Natural killer cell treated with Interleukin-12 subunit alpha and Interleukin-12 subunit beta and Interleukin-15 and Interleukin-18, amount 100 ng/mL, for 72 hours (primary cell): ENCODE measurements around the gene EFNB3. TPM values are rescaled to one million over a fixed set of nuclear protein-coding genes. Genes with fewer than 3 reads are reported as not detected.

Source experiments
- ATAC-seq, 2 donors: fragments of 150-1000 bp; cut with Tn5 transposase in 1 of 2; sonication (Bioruptor Pico), chemical (Tn5 transposase) in 1 of 2; 2 replicates each; pipeline ENCODE4 v1.10.0; 2021
- DNase-seq: peaks from one replicate; pipeline ENCODE4 v3.0.0; 2022; ENCODE audit warnings: low spot score
- H3K27ac Mint-ChIP-seq, 2 donors: 1 replicate in 1 of 2; 2 replicates in 1 of 2; pipeline ENCODE4 v1.8.0; 2022; ENCODE audit warnings: mixed read lengths in 2 of 2, mild to moderate bottlenecking in 1 of 2, moderate library complexity in 1 of 2
- H3K27me3 Mint-ChIP-seq, 2 donors: 1 replicate in 1 of 2; 2 replicates in 1 of 2; pipeline ENCODE4 v1.8.0; 2022; ENCODE audit warnings: mixed read lengths in 2 of 2
- H3K36me3 Mint-ChIP-seq: one replicate; pipeline ENCODE4 v1.8.0; 2022; ENCODE audit warnings: mixed read lengths
- H3K4me1 Mint-ChIP-seq, 2 donors: 1 replicate in 1 of 2; 2 replicates in 1 of 2; pipeline ENCODE4 v1.8.0; 2022; ENCODE audit warnings: low read depth in 2 of 2, mixed read lengths in 2 of 2, mild to moderate bottlenecking in 1 of 2
- H3K4me3 Mint-ChIP-seq: one replicate; pipeline ENCODE4 v1.8.0; 2022; ENCODE audit warnings: mixed read lengths
- H3K9me3 Mint-ChIP-seq: 2 replicates; pipeline ENCODE4 v1.8.0; 2022; ENCODE audit warnings: mixed read lengths
- total RNA-seq, 2 donors: library from RNA; stranded (reverse); gene quantifications; one replicate each; pipeline ENCODE4 v1.2.3, GENCODE V29; 2022

Gene EFNB3
- total RNA-seq, 2 donors from 2014 or later = not detected

DNA sequence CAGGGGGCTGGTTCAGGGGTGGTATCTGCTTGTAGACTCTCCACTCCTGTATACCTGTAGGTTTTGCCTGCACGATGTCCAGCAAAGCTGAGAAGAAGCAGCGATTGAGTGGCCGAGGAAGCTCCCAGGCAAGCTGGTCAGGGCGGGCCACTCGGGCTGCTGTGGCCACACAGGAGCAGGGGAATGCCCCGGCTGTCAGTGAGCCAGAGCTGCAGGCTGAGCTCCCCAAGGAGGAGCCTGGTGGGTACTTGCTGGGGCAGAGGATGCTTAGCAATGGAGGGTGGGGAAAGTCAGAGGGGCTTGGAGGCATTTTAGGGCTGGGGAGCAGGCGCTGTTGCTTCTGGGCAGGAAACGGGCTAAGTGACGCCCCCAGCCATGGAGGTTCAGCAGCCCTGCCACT lies 14.7 kb downstream of the EFNB3 start:
- Mint-ChIP-seq H3K4me3 (no peak overlapping the region), H3K27me3 (peaks cover 52 to 76% of the 10 kb centered on the region in 2 donors)
- ATAC-seq = no peak

GRCh38 chr17:7720125-7720524 lies 15.1 kb downstream of the EFNB3 start:
- peaks cover 50 to 76% of the 10 kb centered on the region in 2 donors for H3K27me3 Mint-ChIP-seq
- H3K36me3 Mint-ChIP-seq = no peaks in the 10 kb centered on the region

More for the DNA sequence above, 14.7 kb downstream of the EFNB3 start:
- DNase-seq = no peak
- Mint-ChIP-seq H3K27ac (no peak overlapping the region), H3K9me3 (no peaks in the 10 kb centered on the region), H3K36me3 (no peaks in the 10 kb centered on the region), H3K4me1 (peaks cover 8 to 16% of the 10 kb centered on the region in 2 donors)

DNA sequence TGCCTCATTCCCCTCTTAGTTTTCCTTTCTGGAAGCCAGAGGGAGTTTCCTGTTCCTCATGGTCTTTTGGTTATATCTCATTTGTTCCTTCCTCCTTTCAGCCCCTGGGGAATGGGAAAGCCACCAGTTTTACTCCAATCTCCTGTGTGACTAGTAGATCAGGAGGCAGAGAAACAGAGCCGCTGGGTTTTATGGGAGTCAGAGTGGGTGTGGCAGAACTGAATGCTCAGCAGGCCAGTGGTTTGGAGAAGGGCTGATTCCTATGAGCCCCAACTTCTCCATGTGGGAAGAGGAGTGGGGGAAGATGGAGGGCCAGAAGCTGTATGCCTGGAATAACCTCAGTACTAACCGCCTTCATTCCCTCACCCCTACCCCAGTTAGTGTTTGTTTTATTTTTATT lies 16.6 kb downstream of the EFNB3 start:
- Mint-ChIP-seq H3K27me3 (peaks cover 39 to 65% of the 10 kb centered on the region in 2 donors), H3K4me3 (no peak overlapping the region)
- no peak for ATAC-seq

More at GRCh38 chr17:7720125-7720524, 15.1 kb downstream of the EFNB3 start:
- Mint-ChIP-seq H3K9me3 (no peaks in the 10 kb centered on the region), H3K4me3 (no peak overlapping the region), H3K27ac (no peak overlapping the region), H3K4me1 (peaks cover 8 to 16% of the 10 kb centered on the region in 2 donors)
- ATAC-seq = no peak
- no peak for DNase-seq

GRCh38 chr17:7727886-7728285 lies 22.9 kb downstream of the EFNB3 start:
- Mint-ChIP-seq H3K27me3 (peaks cover 22 to 34% of the 10 kb centered on the region in 2 donors), H3K4me1 (no peaks in the 10 kb centered on the region)

More for the DNA sequence above, 16.6 kb downstream of the EFNB3 start:
- H3K36me3 Mint-ChIP-seq = no peaks in the 10 kb centered on the region
- no peak for DNase-seq
- H3K4me1 Mint-ChIP-seq = peaks cover 8 to 12% of the 10 kb centered on the region in 2 donors
- H3K9me3 Mint-ChIP-seq = no peaks in the 10 kb centered on the region
- H3K27ac Mint-ChIP-seq = no peak overlapping the region

DNA sequence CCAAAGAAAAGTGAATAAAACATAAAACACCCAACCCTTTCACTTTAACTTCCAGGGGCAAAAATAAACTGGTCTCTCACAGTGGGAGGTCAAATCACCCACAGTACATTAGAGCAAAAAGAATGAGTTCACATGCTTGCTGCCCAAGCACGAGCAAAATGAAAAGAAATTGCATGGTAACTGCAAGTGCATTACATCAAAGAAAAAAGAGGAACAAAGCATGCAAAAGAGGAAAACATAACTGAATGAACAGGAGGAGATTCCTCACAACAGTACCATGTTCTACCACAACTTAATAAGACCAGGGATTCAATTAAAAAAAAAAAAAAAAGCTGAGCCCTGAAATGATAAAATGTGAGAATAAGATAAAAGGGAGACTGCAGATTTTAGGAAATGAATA lies 24.8 kb downstream of the EFNB3 start:
- DNase-seq (no peak), ATAC-seq (no peak)
- no peaks in the 10 kb centered on the region for H3K4me1 Mint-ChIP-seq
- no peak overlapping the region for H3K4me3 Mint-ChIP-seq
- peaks cover 20 to 23% of the 10 kb centered on the region in 2 donors for H3K27me3 Mint-ChIP-seq
- H3K27ac Mint-ChIP-seq = no peak overlapping the region
- H3K9me3 Mint-ChIP-seq = no peaks in the 10 kb centered on the region
- no peaks in the 10 kb centered on the region for H3K36me3 Mint-ChIP-seq

More at GRCh38 chr17:7727886-7728285, 22.9 kb downstream of the EFNB3 start:
- Mint-ChIP-seq H3K9me3 (no peaks in the 10 kb centered on the region), H3K36me3 (no peaks in the 10 kb centered on the region), H3K27ac (no peak overlapping the region), H3K4me3 (no peak overlapping the region)
- ATAC-seq = no peak
- DNase-seq = no peak

DNA sequence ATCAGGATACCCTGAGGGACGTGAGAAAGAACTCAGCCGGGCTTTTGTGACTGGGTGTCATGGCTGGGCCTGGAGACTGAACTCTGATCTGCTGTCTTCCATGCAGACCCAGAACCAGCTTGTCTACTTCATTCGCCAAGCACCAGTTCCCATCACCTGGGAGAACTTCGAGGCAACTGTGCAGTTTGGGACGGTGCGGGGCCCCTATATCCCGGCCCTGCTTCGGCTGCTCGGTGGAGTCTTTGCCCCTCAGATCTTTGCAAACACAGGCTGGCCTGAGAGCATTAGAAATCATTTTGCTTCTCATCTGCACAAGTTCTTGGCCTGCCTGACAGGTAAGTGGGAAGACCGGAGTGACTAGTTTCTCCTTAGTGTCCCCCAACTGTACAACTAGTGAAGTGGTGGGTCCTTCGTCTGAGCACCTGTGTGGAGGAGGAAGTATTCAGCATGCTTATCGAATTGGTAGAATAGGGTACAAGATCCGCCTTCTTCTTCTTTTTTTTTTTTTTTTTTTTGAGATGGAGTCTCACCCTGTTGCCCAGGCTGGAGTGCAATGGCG lies 28.1 kb downstream of the EFNB3 start:
- Mint-ChIP-seq H3K9me3 (no peaks in the 10 kb centered on the region), H3K27ac (no peak overlapping the region), H3K4me1 (no peaks in the 10 kb centered on the region), H3K36me3 (no peaks in the 10 kb centered on the region), H3K27me3 (peaks cover 6 to 11% of the 10 kb centered on the region in 2 donors), H3K4me3 (no peak overlapping the region)
- DNase-seq (no peak), ATAC-seq (no peak)

GRCh38 chr17:7737601-7738000 lies 32.6 kb downstream of the EFNB3 start:
- no peak for ATAC-seq
- Mint-ChIP-seq H3K4me1 (no peaks in the 10 kb centered on the region), H3K27me3 (peaks cover 15% of the 10 kb centered on the region in 2 donors), H3K9me3 (no peaks in the 10 kb centered on the region), H3K36me3 (no peaks in the 10 kb centered on the region), H3K27ac (no peak overlapping the region), H3K4me3 (no peak overlapping the region)
- DNase-seq = no peak

- no peaks in the 10 kb centered on the region for H3K9me3 Mint-ChIP-seq
- ATAC-seq = no peak
- no peak overlapping the region for H3K27ac Mint-ChIP-seq
- no peak overlapping the region for H3K4me3 Mint-ChIP-seq
- no peak for DNase-seq
- no peaks in the 10 kb centered on the region for H3K36me3 Mint-ChIP-seq
- no peaks in the 10 kb centered on the region for H3K4me1 Mint-ChIP-seq
- peaks cover 13 to 22% of the 10 kb centered on the region in 2 donors for H3K27me3 Mint-ChIP-seq
Observed at GRCh38 chr17:7739746-7740145, 34.7 kb downstream of the EFNB3 start.

- Mint-ChIP-seq H3K27me3 (peaks cover 13 to 22% of the 10 kb centered on the region in 2 donors), H3K36me3 (no peaks in the 10 kb centered on the region), H3K9me3 (no peaks in the 10 kb centered on the region), H3K4me3 (no peak overlapping the region), H3K4me1 (no peaks in the 10 kb centered on the region), H3K27ac (no peak overlapping the region)
- DNase-seq (no peak), ATAC-seq (no peak)
Observed at GRCh38 chr17:7740481-7741001, 35.5 kb downstream of the EFNB3 start.

DNA sequence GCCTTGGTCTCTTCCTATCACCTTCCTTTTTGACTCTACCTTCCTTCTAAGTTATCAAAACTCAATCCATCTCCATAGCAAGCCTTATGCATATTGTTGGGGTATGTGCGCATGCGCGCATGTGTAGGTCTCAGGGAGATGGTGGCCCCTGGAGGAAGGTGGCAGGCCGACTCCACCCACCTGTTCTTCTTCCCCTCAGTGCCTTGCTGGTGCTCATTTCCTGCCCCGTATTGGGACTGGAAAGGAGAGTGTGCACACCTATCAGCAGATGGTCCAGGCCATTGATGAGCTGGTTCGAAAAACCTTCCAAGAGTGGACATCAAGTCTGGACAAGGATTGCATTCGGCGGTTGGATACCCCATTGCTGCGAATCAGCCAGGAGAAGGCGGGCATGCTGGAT lies 37.7 kb downstream of the EFNB3 start:
- no peaks in the 10 kb centered on the region for H3K9me3 Mint-ChIP-seq
- no peak for DNase-seq
- no peaks in the 10 kb centered on the region for H3K4me1 Mint-ChIP-seq
- H3K27ac Mint-ChIP-seq = no peak overlapping the region
- H3K27me3 Mint-ChIP-seq = peaks cover 13 to 22% of the 10 kb centered on the region in 2 donors
- H3K4me3 Mint-ChIP-seq = no peak overlapping the region
- no peaks in the 10 kb centered on the region for H3K36me3 Mint-ChIP-seq
- no peak for ATAC-seq

DNA sequence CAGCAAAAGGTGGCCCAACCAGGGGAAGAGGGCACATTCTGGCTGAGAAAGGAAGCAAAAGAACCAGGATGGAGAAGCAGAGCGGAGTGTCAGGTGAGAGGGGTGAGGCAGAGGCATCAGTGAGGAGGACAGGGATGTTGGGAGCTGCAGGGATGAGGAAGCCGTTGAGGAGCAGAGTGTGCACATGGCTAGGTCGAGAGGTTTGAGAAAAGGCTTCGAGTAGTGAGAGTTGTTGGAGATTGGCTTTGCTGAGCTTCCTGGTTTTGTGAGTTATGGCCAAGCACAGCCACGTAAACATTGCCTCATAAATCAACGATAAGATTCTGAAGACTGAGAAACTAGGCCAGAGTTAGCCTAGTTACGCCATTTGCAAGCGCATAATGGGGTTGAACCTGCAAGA lies 39.4 kb downstream of the EFNB3 start:
- no peaks in the 10 kb centered on the region for H3K36me3 Mint-ChIP-seq
- no peak overlapping the region for H3K4me3 Mint-ChIP-seq
- peak overlapping the region in 1 of 2 donors; percentile 49 for H3K27ac Mint-ChIP-seq
- ATAC-seq = no peak
- no peaks in the 10 kb centered on the region for H3K9me3 Mint-ChIP-seq
- peaks cover 10 to 21% of the 10 kb centered on the region in 2 donors for H3K27me3 Mint-ChIP-seq
- no peak for DNase-seq
- no peaks in the 10 kb centered on the region for H3K4me1 Mint-ChIP-seq

DNA sequence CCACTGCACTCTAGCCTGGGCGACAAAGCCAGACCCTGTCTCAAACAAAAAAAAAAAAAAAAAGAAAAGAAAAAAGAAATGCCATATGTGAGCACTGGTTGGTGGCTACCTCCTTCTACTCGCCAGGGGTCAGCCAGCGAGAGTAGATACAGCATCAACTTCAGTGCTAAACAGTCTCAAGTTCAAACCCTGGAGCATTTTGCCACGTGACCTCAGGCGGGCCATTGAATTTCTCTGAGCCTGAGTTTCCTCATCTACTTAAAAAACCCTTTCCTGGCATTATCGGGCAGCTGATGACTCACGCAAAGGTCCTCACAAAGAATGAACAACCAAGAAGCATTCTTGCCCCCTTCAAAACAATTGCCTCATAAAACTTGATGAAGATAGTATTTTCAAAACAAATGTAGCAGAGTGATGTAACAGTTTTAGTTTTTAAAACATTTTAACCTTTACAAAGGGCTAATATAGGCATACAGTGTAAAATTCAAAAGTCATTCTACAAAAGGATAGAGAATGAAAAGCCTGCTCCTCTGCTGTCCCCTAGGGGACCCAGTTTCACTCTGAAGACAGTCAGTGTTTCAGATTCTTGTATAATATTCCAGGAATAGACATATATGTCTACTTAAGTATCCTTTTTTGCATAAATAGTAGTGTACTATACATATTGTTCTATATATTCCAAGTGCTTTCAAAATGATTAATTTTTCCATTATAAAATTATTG lies 40.9 kb downstream of the EFNB3 start:
- Mint-ChIP-seq H3K4me3 (no peak overlapping the region), H3K27me3 (peaks cover 5 to 16% of the 10 kb centered on the region in 2 donors), H3K36me3 (no peaks in the 10 kb centered on the region), H3K27ac (no peak overlapping the region), H3K4me1 (no peaks in the 10 kb centered on the region), H3K9me3 (no peaks in the 10 kb centered on the region)
- ATAC-seq (no peak), DNase-seq (no peak)

- Mint-ChIP-seq H3K4me1 (no peaks in the 10 kb centered on the region), H3K36me3 (no peaks in the 10 kb centered on the region), H3K9me3 (no peaks in the 10 kb centered on the region), H3K27ac (no peak overlapping the region), H3K4me3 (no peak overlapping the region), H3K27me3 (peaks cover 4 to 14% of the 10 kb centered on the region in 2 donors)
- no peak for DNase-seq
- no peak for ATAC-seq
Observed at GRCh38 chr17:7747635-7748071, 42.7 kb downstream of the EFNB3 start.

DNA sequence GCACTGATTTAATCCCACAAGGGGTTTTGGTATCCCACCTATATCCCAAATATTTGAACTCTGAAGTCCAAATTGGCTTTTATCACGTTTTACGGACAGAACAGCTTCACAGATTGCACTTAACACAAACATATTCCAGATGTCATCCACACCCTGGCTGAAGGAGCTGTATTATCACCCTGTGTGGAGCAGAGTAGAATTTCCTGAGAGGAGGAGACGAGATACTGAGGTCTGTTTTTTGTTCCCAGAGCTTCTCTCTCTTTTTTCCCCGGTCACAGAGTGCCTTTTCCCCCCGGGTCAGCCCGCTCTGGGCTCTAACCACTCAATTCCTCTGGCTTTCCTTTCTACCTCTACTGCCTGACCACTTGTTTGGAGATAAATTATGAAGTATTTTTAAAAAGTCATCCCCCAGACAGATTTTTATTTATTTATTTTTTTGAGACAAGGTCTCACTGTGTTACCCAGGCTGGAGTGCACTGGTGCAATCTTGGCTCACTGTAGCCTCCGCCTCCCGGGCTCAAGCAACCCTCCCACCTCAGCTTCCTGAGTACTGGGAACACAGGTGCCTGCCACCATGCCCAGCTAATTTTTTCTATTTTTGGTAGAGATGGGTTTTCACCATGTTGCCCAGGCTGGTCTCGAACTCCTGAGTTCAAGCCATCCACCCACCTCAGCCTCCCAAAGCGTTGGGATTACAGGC lies 43.2 kb downstream of the EFNB3 start:
- no peak for ATAC-seq
- no peaks in the 10 kb centered on the region for H3K36me3 Mint-ChIP-seq
- H3K4me1 Mint-ChIP-seq = no peaks in the 10 kb centered on the region
- no peak overlapping the region for H3K4me3 Mint-ChIP-seq
- H3K9me3 Mint-ChIP-seq = no peaks in the 10 kb centered on the region
- peaks cover 6 to 20% of the 10 kb centered on the region in 2 donors for H3K27me3 Mint-ChIP-seq
- no peak for DNase-seq
- H3K27ac Mint-ChIP-seq = no peak overlapping the region
